Osteocyte (in vitro differentiated cells): ENCODE data around the gene SIM1. TPM values are rescaled to one million over a fixed set of nuclear protein-coding genes. Genes with fewer than 3 reads are reported as not detected.

ENCODE experiments used
- DNase-seq: peaks from one replicate; pipeline ENCODE4 v3.0.0; 2021; ENCODE audit warnings: mixed read lengths; ENCODE audit not compliant: unreplicated experiment; ENCODE audit errors: extremely low spot score
- H3K27ac Mint-ChIP-seq: one replicate; pipeline ENCODE4 v1.8.0; 2021; ENCODE audit warnings: mild to moderate bottlenecking, mixed read lengths; ENCODE audit not compliant: unreplicated experiment
- H3K27me3 Mint-ChIP-seq: one replicate; pipeline ENCODE4 v1.8.0; 2021; ENCODE audit warnings: mixed read lengths; ENCODE audit not compliant: unreplicated experiment
- H3K36me3 Mint-ChIP-seq: one replicate; pipeline ENCODE4 v1.8.0; 2021; ENCODE audit warnings: mixed read lengths; ENCODE audit not compliant: unreplicated experiment
- H3K4me1 Mint-ChIP-seq: one replicate; pipeline ENCODE4 v1.8.0; 2021; ENCODE audit warnings: mixed read lengths; ENCODE audit not compliant: unreplicated experiment
- H3K4me3 Mint-ChIP-seq: one replicate; pipeline ENCODE4 v1.8.0; 2021; ENCODE audit warnings: mild to moderate bottlenecking, moderate library complexity, mixed read lengths; ENCODE audit not compliant: unreplicated experiment
- H3K9me3 Mint-ChIP-seq: one replicate; pipeline ENCODE4 v1.8.0; 2021; ENCODE audit warnings: mixed read lengths; ENCODE audit not compliant: unreplicated experiment
- long read RNA-seq: library from polyadenylated mRNA; unstranded; transcript quantifications from one replicate; pipeline ENCODE4 v2.0.0, GENCODE V29; 2021
- total RNA-seq: library from RNA; stranded (reverse); gene quantifications from 2 replicates; pipeline ENCODE4 v1.2.1, GENCODE V29; 2021
- TF ChIP-seq, protein P1 (sequence below): fragments of 200-600 bp; sonication (generic); IDR thresholded peaks from 2 replicates; pipeline ENCODE4 v1.5.0; 2021; ENCODE audit warnings: antibody characterized with exemption, mild to moderate bottlenecking, moderate library complexity

SIM1 gene
- total RNA-seq: 1.6 and 2.6 TPM in 2 replicates
- long read RNA-seq, partial matches to known transcripts: 0 of 6 reads
- long read RNA-seq, other reads (novel, unspliced or antisense): 4 of 6 reads

- Mint-ChIP-seq H3K4me1 (peaks cover 38% of the 10 kb centered on the region), H3K27me3 (peaks cover 90% of the 10 kb centered on the region), H3K9me3 (no peaks in the 10 kb centered on the region), H3K4me3 (peak within 1 kb of the TSS; percentile 75), H3K36me3 (peaks cover 5% of the 10 kb centered on the region), H3K27ac (peak within 1 kb of the TSS; percentile 55)
- TF ChIP-seq, protein P1, sequence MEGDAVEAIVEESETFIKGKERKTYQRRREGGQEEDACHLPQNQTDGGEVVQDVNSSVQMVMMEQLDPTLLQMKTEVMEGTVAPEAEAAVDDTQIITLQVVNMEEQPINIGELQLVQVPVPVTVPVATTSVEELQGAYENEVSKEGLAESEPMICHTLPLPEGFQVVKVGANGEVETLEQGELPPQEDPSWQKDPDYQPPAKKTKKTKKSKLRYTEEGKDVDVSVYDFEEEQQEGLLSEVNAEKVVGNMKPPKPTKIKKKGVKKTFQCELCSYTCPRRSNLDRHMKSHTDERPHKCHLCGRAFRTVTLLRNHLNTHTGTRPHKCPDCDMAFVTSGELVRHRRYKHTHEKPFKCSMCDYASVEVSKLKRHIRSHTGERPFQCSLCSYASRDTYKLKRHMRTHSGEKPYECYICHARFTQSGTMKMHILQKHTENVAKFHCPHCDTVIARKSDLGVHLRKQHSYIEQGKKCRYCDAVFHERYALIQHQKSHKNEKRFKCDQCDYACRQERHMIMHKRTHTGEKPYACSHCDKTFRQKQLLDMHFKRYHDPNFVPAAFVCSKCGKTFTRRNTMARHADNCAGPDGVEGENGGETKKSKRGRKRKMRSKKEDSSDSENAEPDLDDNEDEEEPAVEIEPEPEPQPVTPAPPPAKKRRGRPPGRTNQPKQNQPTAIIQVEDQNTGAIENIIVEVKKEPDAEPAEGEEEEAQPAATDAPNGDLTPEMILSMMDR: no peak
- peak; percentile 93 for DNase-seq
Observed at GRCh38 chr6:100464903-100465700, at the start of gene SIM1. SIM1 (minus strand) TSS chr6:100464921; CDS start chr6:100463468, 1,453 bp downstream.

DNA sequence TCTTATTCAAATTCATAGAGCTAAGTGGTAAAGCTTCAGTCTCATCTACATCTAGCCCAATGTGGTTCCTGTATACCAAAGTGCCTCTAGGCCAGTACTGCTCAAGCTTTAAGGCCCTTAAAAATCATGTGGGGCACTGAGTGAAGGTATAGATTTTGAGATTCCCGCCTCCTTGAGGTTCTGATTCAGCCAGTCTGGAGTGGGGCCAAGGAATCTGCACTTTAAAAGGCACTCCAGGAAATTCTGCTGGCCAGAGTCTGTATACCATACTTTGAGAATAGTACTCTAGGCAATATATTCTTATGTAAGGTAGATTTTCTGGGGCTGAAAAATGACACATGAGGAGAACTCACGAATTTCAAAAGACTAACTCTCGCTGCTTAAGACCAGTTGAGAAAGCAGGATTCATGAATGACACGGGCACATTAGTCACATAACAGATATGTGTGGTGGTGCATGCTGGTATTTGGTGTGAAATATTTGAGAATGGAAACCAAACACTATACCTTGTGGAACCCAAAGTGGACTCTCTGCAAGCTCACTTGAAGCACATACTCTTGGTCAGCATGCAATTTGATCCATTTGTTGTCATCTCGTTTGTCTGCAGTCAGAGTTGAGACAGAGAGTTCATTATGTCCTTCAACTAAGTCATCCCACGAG, 47.6 kb upstream of the SIM1 start:
- no peak overlapping the region for H3K27ac Mint-ChIP-seq
- no peaks in the 10 kb centered on the region for H3K27me3 Mint-ChIP-seq
- no peak for DNase-seq
- TF ChIP-seq, protein P1: no peak
- no peak overlapping the region for H3K4me3 Mint-ChIP-seq
- no peaks in the 10 kb centered on the region for H3K4me1 Mint-ChIP-seq
- H3K36me3 Mint-ChIP-seq: peaks cover 41% of the 10 kb centered on the region
- no peaks in the 10 kb centered on the region for H3K9me3 Mint-ChIP-seq

GRCh38 chr6:100509101-100509500, 44.4 kb upstream of the SIM1 start:
- Mint-ChIP-seq H3K27ac (no peak overlapping the region), H3K9me3 (no peaks in the 10 kb centered on the region), H3K27me3 (no peaks in the 10 kb centered on the region), H3K4me1 (no peaks in the 10 kb centered on the region), H3K36me3 (peaks cover 39% of the 10 kb centered on the region), H3K4me3 (no peak overlapping the region)
- DNase-seq: no peak
- TF ChIP-seq, protein P1: no peak

- no peak overlapping the region for H3K4me3 Mint-ChIP-seq
- no peak for DNase-seq
- TF ChIP-seq, protein P1: no peak
- H3K36me3 Mint-ChIP-seq: peaks cover 25% of the 10 kb centered on the region
- no peaks in the 10 kb centered on the region for H3K27me3 Mint-ChIP-seq
- H3K27ac Mint-ChIP-seq: no peak overlapping the region
- H3K4me1 Mint-ChIP-seq: no peaks in the 10 kb centered on the region
- H3K9me3 Mint-ChIP-seq: no peaks in the 10 kb centered on the region
Observed at GRCh38 chr6:100506651-100507050, 41.9 kb upstream of the SIM1 start.
